Inflammatory macrophage treated with lipopolysaccharide for 4 hours (primary cell): ENCODE results near the gene RUNX2.

Source experiments
- DNase-seq: peaks from one replicate; pipeline ENCODE4 v3.0.0-alpha.2; 2020

Gene RUNX2

DNA sequence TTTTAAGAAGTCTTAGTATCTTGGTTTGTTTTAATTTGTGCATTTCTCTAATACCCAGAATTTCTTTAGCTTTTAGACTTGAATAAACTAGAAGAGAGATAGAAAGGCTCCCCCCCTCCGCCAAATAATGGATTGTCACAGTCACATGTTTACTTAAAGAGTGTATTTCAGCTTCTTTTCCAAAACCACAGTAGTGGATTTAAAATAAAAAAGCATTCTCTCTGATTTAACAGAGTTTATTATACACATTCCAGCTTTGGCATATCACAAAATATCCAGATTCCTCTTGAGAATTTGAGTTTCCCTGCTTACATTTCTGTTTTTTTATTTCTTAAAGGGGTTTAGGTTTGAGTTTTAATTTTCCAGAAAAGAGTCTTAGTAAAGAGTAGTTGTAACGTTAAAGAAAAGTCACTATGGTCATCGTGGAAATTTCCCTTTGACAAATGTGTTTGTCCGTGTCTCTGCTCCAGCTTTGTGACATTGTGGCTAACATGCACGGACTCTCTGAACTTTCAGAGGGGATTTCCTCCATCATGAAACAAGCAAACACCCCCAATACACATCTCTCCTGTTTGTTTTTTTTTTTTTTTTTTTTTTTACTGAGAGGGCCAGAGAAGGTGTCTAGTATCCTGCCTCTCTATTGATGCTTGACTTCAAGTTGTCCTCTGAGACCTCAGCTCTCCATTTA, 163.1 kb downstream of the RUNX2 start:
- DNase-seq: no peak

DNA sequence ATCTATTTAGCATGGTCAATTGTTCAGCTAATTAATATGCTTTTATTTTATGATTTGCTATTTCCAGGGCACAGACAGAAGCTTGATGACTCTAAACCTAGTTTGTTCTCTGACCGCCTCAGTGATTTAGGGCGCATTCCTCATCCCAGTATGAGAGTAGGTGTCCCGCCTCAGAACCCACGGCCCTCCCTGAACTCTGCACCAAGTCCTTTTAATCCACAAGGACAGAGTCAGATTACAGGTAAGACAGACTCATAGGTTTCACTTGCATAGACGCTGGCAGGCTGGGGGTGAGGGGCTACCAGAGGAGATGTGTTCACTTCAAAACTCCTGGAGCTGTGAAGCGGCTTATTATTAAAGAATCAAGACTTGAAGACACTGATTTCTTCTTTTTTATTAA, 163.7 kb downstream of the RUNX2 start:
- DNase-seq: no peak

DNA sequence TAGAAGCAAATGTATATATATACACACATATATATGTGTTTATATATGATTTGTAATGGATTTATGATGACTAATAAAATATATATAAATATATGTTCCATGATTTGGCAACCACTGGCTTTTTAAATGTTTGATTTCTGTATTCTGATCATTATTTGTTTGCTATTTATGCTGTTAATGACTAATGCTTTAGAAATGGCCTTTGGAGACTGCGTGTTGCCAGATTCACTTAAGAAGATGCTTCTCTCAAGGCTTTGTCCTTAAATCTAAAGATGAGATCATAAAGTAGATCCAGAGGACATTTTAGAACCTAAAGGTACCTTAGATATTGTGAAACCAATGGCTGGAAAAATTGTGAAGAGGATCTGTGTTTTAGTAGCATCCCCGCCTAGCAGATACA, 165.6 kb downstream of the RUNX2 start:
- no peak for DNase-seq

DNA sequence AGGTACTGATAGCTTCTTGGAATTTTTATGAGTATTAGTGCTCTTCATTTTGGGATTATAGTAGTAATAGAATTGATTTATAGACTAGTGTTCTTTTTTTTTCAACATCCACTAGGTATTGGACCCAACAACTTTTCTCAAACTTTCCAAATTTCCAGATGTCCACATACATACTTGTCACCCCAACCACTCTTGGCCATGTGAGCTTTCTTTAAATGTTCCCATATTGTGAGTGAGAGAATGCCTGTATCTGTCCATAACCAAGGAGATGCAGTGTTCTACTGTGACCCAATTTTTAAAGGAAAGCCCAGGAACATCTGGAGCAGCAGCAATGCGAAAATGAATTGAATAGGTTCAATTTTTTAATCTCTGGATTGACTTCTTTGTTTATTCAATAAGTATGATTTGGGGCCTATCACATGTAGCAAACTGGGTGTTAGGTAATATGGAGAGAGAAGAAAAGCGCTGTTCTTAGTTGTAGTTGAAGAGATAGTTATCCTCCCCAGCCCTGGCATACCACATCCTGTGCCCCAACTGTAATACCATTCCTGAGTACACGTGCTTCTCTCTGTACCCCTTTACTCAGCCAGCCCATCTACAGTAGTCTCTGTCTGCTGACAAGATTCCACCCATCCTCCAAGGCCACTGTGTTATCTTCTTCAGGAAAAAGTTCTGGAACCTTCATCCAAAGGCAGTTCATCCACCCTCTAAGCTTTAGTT, 166.4 kb downstream of the RUNX2 start:
- DNase-seq: no peak

GRCh38 chr6:45495429-45496084, 167.4 kb downstream of the RUNX2 start:
- DNase-seq: peak; percentile 63

DNA sequence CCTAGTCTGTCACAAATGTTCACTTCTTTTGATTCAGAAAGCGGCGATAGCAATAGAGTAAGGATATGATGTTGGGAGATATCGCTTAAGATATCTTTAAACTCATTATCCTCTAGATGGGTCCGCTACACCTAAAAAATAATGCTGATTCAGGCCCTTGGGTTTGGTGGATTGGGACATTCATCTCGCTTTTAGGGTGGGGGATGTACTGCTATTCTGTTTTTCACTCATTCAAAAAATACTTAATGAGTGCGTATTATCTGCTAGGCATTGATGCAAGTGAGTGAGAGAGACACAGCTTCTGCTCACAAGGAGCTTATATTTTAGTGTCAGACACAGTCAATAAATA, 167.9 kb downstream of the RUNX2 start:
- DNase-seq: no peak

DNA sequence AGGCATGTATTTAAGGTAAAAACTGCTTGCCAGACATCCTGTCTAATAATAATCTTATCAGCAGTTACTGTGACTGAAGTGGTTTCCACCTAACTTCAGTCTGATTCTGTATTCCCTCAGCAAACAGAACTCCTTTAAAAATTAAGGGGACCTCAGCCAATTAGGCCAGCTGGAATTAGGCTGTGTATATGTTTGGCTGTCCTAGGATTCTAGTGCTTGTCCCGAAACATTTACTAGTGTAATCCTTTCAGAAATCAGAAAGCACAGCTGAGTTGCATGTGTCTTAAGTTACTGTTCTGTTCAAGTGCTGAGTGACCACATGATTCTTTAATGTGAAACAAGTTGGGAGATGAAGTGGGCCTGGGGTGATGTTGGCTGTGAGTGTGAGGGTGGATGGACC, 170.5 kb downstream of the RUNX2 start:
- no peak for DNase-seq

GRCh38 chr6:45500924-45501816, 173.0 kb downstream of the RUNX2 start:
- DNase-seq: no peak

DNA sequence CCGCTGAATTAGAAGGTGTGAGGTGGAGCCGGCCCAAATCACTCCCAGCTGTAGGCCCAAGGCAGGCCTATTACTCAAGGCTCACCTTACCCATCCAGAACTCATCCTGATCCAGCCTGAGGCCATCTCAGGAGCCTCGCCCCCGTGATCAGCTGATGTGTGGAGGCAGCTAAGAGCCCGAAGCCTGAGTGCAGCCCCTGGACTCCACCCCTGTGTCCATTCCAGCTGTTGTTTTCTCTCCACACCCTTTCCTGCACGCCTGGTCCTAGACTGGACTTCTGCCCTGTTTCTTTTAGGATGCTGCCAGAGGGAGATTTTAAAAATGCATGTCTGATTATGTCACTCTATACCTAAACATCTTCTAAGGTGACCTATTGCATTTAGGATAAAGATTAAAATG, 174.3 kb downstream of the RUNX2 start:
- no peak for DNase-seq

DNA sequence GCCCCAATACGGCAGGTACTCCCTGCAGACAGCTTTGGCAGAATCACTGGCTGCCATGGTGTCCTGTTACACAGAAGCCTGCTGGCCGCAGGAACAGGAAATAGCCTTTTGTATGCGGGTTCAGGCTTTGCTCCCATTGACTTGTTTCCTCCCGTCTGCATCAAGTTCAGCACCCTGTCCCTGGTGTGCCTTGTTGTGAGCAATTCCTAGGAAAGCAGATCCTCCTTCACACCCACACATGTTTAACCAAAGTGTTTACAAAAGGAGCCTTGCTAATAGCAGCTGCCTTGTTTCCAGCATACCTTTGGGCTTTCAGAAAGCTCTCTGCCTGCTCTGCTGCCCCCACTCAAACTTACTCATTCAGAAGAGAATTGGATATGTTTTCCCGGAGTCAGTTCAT, 176.8 kb downstream of the RUNX2 start:
- DNase-seq: no peak

DNA sequence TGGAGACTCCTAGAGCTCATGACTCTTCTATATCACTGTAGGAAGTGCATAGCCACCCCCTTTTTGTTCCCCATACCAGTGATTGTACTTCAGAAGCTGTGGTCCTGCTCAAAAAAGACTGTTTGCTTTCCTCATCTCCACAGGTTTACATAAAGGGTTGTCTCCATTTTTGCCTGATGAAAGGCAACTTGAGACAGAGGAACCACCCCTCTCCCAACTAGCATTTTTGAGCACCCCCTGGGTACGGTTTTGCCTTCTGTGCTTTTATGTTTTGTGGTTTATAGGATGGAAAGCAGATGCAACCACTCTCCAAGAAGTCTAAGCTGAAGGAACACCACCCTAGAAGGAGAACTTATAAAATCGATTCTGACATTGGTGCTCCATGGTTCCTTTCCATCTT, 177.3 kb downstream of the RUNX2 start:
- no peak for DNase-seq

- DNase-seq: no peak
These were observed 179.1 kb downstream of the RUNX2 start for GRCh38 chr6:45507186-45507585.

DNA sequence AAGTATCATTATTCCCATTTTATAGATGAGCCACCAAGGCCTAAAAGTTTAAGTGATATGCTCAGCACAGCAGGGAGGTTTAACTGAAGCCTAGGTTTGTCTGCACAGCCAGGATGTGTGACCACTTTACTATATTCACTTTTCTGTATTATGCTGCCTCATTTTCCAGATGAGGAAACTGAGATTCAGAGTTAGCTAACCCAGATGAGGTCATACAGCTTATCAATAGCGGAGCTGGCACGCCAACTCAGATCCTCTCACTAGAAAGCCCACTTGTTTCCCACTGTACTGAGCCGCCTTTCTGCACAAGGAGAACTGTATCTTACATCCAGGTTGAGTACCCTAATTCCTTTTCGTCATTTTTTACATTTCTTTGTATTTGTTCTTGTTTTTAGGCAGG, 181.3 kb downstream of the RUNX2 start:
- peak; percentile 3 for DNase-seq

GRCh38 chr6:45512717-45513116, 184.6 kb downstream of the RUNX2 start:
- DNase-seq: no peak

GRCh38 chr6:45513213-45513618, 185.1 kb downstream of the RUNX2 start:
- no peak for DNase-seq

DNA sequence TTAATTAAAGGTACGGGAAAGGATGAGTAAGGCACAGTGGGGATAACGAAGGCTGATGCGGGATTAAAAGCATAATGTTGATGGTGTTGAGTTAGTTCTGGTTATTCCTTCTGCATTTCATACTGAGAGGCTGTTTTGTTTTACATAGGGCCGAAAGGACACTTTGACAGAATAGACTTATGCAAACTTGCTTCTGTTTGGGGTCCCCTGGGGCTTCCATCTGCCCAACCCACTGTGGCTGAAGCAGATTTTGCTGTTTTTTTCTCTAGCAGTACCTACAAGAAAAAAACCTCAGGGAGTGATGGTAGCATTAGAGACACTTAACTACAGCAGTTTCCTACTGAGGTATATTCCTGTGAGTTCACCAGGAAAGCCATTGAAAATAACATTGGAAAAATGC, 185.7 kb downstream of the RUNX2 start:
- no peak for DNase-seq

- peak; percentile 35 for DNase-seq
These were observed 186.5 kb downstream of the RUNX2 start for GRCh38 chr6:45514454-45515230.

- no peak for DNase-seq
These were observed 190.0 kb downstream of the RUNX2 start for GRCh38 chr6:45518013-45518720.

DNA sequence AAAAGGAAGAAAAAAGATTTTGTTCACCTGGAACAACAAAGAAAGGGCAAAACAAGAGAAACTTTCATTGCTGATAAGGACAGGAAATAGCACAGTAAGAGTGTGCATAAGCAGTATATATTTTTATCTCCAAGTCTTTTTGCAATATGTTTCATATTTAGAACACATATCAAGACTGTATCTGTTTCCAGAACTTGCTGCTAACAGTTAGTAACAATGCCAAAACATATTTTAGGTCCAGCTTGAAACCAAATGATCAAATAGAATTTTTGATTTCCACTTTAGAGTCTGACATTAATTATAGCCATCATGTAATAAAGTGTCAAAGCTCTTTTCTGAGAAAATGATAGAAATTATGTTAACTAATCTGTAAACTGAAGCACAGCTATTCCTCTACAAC, 193.1 kb downstream of the RUNX2 start:
- no peak for DNase-seq

DNA sequence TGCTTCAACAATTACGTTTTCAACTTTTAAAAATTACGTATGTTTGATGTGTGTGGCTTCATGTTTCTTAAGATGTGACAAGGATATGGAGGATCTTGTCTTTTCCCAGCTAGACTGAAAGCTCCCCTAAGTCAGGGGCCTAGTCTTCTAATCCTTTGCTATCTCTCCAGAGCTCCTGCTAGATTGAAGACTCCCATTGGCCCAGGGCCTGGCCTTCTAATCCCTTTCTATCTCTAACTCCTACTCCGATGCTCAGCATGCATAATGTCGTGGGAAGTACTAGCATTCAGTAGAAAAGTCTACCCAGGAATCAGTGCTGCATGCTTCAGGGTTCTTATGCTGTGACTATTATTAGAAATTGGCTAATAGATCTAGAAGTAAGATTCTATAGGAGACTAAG, 194.4 kb downstream of the RUNX2 start:
- no peak for DNase-seq

- no peak for DNase-seq
These were observed 199.1 kb downstream of the RUNX2 start for GRCh38 chr6:45527210-45527609.
